AG09319 (cell line): Measurements from ENCODE around the gene SLC35F4.

ENCODE experiments used
- DNase-seq: peaks from one replicate; pipeline ENCODE4 v3.0.0-alpha.2; 2010; ENCODE audit warnings: low read depth; ENCODE audit errors: extremely low read depth
- TF ChIP-seq, protein P1 (sequence below): IDR thresholded peaks from 2 replicates; pipeline ENCODE4 v1.5.1; 2011; ENCODE audit warnings: low read depth, mild to moderate bottlenecking, inconsistent platforms, low read length, moderate library complexity

The SLC35F4 gene

DNA sequence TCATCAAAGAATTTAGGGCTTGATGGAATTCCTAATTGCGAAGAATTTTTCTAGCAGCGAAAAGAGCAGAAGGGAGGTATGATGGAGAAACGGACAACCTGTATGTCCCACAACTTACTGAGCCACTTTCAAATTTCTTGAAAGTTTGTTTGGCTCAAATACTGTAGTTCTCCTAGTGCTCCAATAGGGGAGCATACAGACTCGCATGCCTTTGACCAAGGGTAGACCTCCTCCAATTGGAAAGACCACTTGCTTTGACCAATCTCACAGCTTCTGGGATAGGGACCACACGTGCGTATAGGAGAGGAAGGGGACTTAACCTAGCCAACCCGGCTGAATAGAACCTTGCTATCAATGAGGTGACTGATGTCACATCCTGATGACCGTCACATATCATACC, 28.6 kb downstream of the SLC35F4 start:
- TF ChIP-seq, protein P1, sequence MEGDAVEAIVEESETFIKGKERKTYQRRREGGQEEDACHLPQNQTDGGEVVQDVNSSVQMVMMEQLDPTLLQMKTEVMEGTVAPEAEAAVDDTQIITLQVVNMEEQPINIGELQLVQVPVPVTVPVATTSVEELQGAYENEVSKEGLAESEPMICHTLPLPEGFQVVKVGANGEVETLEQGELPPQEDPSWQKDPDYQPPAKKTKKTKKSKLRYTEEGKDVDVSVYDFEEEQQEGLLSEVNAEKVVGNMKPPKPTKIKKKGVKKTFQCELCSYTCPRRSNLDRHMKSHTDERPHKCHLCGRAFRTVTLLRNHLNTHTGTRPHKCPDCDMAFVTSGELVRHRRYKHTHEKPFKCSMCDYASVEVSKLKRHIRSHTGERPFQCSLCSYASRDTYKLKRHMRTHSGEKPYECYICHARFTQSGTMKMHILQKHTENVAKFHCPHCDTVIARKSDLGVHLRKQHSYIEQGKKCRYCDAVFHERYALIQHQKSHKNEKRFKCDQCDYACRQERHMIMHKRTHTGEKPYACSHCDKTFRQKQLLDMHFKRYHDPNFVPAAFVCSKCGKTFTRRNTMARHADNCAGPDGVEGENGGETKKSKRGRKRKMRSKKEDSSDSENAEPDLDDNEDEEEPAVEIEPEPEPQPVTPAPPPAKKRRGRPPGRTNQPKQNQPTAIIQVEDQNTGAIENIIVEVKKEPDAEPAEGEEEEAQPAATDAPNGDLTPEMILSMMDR, result no peak

DNA sequence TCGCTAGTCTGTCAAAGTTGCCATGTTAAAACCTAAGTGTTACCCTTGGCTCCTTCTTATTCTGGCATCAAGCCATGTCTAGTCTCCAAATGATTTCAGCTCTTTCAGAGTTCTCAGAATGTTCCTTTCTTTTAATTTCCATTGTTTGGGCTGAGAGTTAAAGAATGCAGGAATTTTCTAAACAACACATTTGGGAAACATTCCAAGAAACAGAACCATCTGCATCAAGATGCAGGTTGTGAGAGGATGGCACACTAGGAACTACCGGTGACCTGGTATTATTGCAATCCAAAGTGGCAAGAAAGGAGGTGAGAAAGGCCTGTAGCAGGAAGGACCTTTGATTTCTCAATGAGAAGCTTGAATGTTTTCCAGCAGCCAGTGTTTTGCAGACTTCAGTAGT, 30.1 kb downstream of the SLC35F4 start:
- TF ChIP-seq, protein P1, result no peak
- DNase-seq, result no peak

More for the DNA sequence above, 28.6 kb downstream of the SLC35F4 start:
- no peak for DNase-seq

DNA sequence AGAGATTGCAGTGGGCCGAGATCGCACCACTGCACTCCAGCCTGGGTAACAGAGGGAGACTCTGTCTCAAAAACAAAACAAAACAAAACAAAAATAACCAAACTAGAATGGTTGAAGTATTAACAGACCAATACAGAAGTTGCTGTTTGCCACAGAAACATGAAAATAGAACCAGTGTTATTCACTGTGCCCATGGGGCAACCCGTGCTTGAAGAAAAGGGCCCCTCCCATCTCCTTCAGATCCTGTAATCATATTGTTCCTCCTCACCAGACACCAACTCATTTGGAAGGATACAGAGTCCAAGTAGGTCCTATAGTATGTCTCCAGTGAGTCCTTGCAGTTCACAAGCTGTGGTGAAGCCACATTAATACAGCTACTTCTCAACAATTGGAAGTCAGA, 30.9 kb downstream of the SLC35F4 start:
- DNase-seq, result no peak
- TF ChIP-seq, protein P1, result no peak

DNA sequence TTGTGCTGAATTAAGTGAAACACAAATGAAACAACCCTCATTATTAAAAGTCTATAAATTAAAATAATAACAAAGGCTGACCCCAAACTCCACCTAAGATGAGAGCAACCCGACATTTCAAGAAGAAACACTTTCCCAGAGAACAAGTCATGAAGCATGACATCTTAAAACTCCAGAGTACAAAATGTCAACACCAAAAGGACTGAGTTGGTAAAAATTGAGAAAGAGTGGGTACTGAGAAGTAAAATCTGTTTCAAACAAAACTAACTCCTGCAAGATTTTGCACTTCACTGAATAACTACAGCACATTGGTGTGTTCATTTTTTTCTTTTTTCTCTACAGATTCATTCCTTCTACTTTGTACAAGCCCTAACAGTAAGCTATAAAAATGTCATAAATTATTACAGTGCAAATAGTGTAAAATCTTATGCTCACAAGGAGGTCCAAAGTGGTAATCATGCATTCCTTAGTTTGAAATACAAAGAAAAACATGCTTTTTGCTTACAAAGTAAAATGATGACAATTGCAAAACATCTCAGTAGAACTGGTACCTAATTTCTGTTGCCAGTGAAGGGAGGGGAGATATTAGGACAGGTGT, 31.8 kb downstream of the SLC35F4 start:
- TF ChIP-seq, protein P1, result no peak
- DNase-seq, result no peak

DNA sequence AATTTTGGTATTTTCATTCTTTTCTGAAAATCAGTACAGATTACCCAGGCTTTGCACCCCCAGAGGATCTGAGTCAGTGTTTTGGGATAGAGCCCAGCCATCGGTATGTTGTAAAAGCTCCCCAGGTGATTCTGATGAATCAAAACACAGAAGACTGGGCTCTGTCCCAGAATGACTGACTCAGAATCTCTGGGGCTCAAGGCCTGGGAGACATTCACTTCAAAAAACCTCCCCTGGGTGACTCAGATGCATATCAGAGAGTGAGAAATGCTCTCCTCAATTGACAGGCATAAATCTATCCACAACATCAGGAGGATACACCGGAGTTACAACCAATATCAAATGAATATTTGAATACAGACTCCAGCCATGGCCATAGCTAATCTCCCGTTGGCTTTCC, 32.6 kb downstream of the SLC35F4 start:
- peak; percentile 50 for DNase-seq
- TF ChIP-seq, protein P1, result no peak

DNA sequence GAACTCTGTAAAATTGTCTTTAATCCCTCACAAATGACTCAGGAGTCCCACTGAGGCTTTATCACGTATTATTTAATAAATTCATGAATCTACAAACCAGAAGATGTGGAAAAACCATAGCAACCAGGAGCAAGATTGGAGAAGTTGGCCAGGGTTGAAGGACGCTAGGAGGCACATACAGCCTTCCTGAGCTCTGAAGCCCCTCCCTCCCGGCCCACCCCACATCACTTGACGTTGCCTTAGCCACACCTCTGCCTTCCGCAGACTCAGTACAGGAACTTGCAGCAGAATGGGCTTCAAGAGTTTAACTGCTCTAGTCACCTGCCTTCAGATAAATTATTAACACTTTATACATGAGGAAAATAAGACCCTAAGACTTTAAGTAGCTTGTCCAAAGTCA, 33.9 kb downstream of the SLC35F4 start:
- DNase-seq, result no peak
- TF ChIP-seq, protein P1, result no peak

DNA sequence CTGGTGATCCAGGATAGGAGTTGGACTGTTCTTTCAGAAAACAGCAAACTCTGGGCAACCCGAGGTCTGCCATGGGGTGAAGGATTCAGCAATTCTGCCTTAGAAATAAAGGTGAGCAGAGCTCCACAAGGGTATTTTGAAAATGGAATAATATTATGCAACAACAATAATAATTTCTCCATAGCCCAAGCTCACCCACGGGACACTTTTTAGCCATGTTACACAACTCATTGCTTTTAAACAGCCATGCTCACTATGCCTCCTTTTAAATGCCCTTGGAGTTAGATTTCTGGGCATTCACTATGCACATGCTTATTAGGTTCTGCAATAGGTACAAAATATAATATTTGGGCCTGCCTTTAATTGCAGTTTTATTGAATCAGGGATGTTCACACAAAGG, 37.2 kb downstream of the SLC35F4 start:
- TF ChIP-seq, protein P1, result no peak

More for the DNA sequence above, 37.2 kb downstream of the SLC35F4 start:
- no peak for DNase-seq
